GM21825 (cell line): ENCODE data around the gene MYO5A.

ENCODE experiments used
- ATAC-seq: cut with Tn5 transposase; IDR thresholded peaks from one replicate; pipeline ENCODE4 v1.9.1; 2021; ENCODE audit warnings: mild to moderate bottlenecking, moderate library complexity; ENCODE audit not compliant: unreplicated experiment

Gene MYO5A

GRCh38 chr15:52338058-52338457 is 190.6 kb downstream of the MYO5A start:
- ATAC-seq: no peak

GRCh38 chr15:52337198-52337853 is 191.4 kb downstream of the MYO5A start:
- ATAC-seq: no peak

- ATAC-seq: no peak
These were observed 192.2 kb downstream of the MYO5A start for GRCh38 chr15:52336529-52336928.

- no peak for ATAC-seq
These were observed 194.1 kb downstream of the MYO5A start for GRCh38 chr15:52334491-52335160.

- ATAC-seq: peak; percentile 79
These were observed 197.0 kb downstream of the MYO5A start for GRCh38 chr15:52331490-52332240.

GRCh38 chr15:52329987-52330386 is 198.7 kb downstream of the MYO5A start:
- no peak for ATAC-seq

- no peak for ATAC-seq
These were observed 199.5 kb downstream of the MYO5A start for GRCh38 chr15:52329150-52329549.

- ATAC-seq: no peak
These were observed 200.0 kb downstream of the MYO5A start for GRCh38 chr15:52328680-52329079.

GRCh38 chr15:52326756-52327155 is 201.9 kb downstream of the MYO5A start:
- no peak for ATAC-seq

GRCh38 chr15:52324109-52324508 is 204.6 kb downstream of the MYO5A start:
- ATAC-seq: no peak

- no peak for ATAC-seq
These were observed 209.8 kb downstream of the MYO5A start for GRCh38 chr15:52318729-52319500.

- no peak for ATAC-seq
These were observed 211.0 kb downstream of the MYO5A start for GRCh38 chr15:52317688-52318087.

GRCh38 chr15:52317022-52317421 is 211.7 kb downstream of the MYO5A start:
- no peak for ATAC-seq

GRCh38 chr15:52309154-52309548 is 219.5 kb downstream of the MYO5A start:
- peak; percentile 69 for ATAC-seq

GRCh38 chr15:52308446-52309153 is 220.1 kb downstream of the MYO5A start:
- ATAC-seq: peak; percentile 77

- ATAC-seq: no peak
These were observed 220.8 kb downstream of the MYO5A start for GRCh38 chr15:52307847-52308246.

- no peak for ATAC-seq
These were observed 222.4 kb downstream of the MYO5A start for GRCh38 chr15:52306270-52306669.

GRCh38 chr15:52303093-52303772 is 225.4 kb downstream of the MYO5A start:
- no peak for ATAC-seq

- ATAC-seq: no peak
These were observed 227.3 kb downstream of the MYO5A start for GRCh38 chr15:52301265-52301847.
